H1 (cell line): ENCODE data around the gene VASH1. TPM values are rescaled to one million over a fixed set of nuclear protein-coding genes. Genes with fewer than 3 reads are reported as not detected.

ENCODE experiments used
- CTCF ChIA-PET: fragments of 300-600 bp; sonication (Branson Sonifier 250); formaldehyde crosslinking; loops from one replicate; lab custom pipeline; 2021; ENCODE audit not compliant: partially characterized antibody; lab: Charles Lee
- POLR2A ChIA-PET: fragments of 300-600 bp; sonication (Branson Sonifier 250); formaldehyde crosslinking; loops from one replicate; lab custom pipeline; 2021; ENCODE audit warnings: inconsistent platforms; ENCODE audit not compliant: partially characterized antibody; lab: Charles Lee
- DNase-seq, 2 experiments: peaks; one replicate each; pipeline versions ENCODE4 v3.0.0 to v3.0.0-alpha.2; 2010 to 2022; ENCODE audit warnings: low spot score in 2 of 2, low read depth in 1 of 2, mixed read lengths in 1 of 2
- FAIRE-seq: peaks from 2 replicates; lab custom pipeline; 2011; peaks lifted over from hg19 to GRCh38; lab: Jason Lieb, UNC
- H2AFZ ChIP-seq: 2 replicates; pipeline ENCODE4 v1.8.1; 2012; ENCODE audit warnings: low read length, inconsistent platforms
- H2AK5ac ChIP-seq: 2 replicates; pipeline ENCODE4 v1.6.1; 2013; ENCODE audit warnings: low read depth, low read length
- H2BK120ac ChIP-seq: replicated peaks from 2 replicates; pipeline ENCODE3; 2013; ENCODE audit warnings: low read depth, low read length, inconsistent platforms
- H2BK12ac ChIP-seq: 2 replicates; pipeline ENCODE4 v1.6.1; 2013; ENCODE audit warnings: low read depth, low read length
- H2BK15ac ChIP-seq: 2 replicates; pipeline ENCODE4 v1.6.1; 2013; ENCODE audit warnings: low read length
- H2BK20ac ChIP-seq: 2 replicates; pipeline ENCODE4 v1.6.1; 2013; ENCODE audit warnings: low read length
- H2BK5ac ChIP-seq: 2 replicates; pipeline ENCODE4 v1.6.1; 2013; ENCODE audit warnings: low read depth, low read length
- H3K14ac ChIP-seq: 2 replicates; pipeline ENCODE4 v1.6.1; 2013; ENCODE audit warnings: inconsistent platforms; ENCODE audit not compliant: insufficient read length
- H3K18ac ChIP-seq: 2 replicates; pipeline ENCODE4 v1.6.1; 2013; ENCODE audit warnings: low read length; ENCODE audit errors: extremely low read depth
- H3K23ac ChIP-seq: 2 replicates; pipeline ENCODE4 v1.6.1; 2013; ENCODE audit warnings: inconsistent platforms; ENCODE audit not compliant: insufficient read length
- H3K23me2 ChIP-seq: 2 replicates; pipeline ENCODE4 v1.6.1; 2013; ENCODE audit warnings: low read depth, low read length
- H3K27ac ChIP-seq: 2 replicates; pipeline ENCODE4 v1.6.1; 2011; ENCODE audit warnings: low read depth, low read length, inconsistent platforms
- H3K27me3 ChIP-seq, 4 experiments: replicated peaks in 1 of 4; 1 replicate in 1 of 4; 2 replicates in 3 of 4; pipeline versions ENCODE4 v1.6.1 to v1.8.1; 2011 to 2013; ENCODE audit warnings: low read length in 3 of 4, mild to moderate bottlenecking in 3 of 4, inconsistent platforms in 2 of 4, mixed read lengths in 2 of 4, moderate library complexity in 1 of 4; ENCODE audit not compliant: control insufficient read depth in 3 of 4, insufficient read depth in 3 of 4; ENCODE audit errors: extremely low read depth in 1 of 4
- H3K36me3 ChIP-seq, 4 experiments: 2 replicates each; pipeline versions ENCODE4 v1.6.1 to v1.8.1; 2011 to 2013; ENCODE audit warnings: mild to moderate bottlenecking in 4 of 4, low read length in 3 of 4, moderate library complexity in 2 of 4, control low read depth in 1 of 4, inconsistent platforms in 1 of 4; ENCODE audit not compliant: insufficient read depth in 4 of 4, control insufficient read depth in 2 of 4
- H3K4ac ChIP-seq: replicated peaks from 2 replicates; pipeline ENCODE3; 2013; ENCODE audit warnings: low read length, low read depth, mixed read lengths, inconsistent platforms; ENCODE audit not compliant: insufficient read length
- H3K4me1 ChIP-seq, 4 experiments: replicated peaks in 1 of 4; 1 replicate in 1 of 4; 2 replicates in 3 of 4; pipeline versions ENCODE4 v1.6.1 to v1.8.1; 2011 to 2013; ENCODE audit warnings: low read length in 3 of 4, inconsistent platforms in 2 of 4, mixed read lengths in 1 of 4; ENCODE audit not compliant: insufficient read depth in 4 of 4, control insufficient read depth in 3 of 4
- H3K4me2 ChIP-seq, 2 experiments: 2 replicates each; pipeline versions ENCODE4 v1.6.1 to v1.8.1; 2011 to 2013; ENCODE audit warnings: low read depth in 2 of 2, low read length in 2 of 2, control low read depth in 1 of 2, inconsistent platforms in 1 of 2, mild to moderate bottlenecking in 1 of 2; ENCODE audit not compliant: insufficient read depth in 1 of 2
- H3K4me3 ChIP-seq, 4 experiments: fragments of 200-600, 300-600 bp in 1 of 4; sonication (generic), shearing (Covaris generic), sonication (Bioruptor Twin) in 1 of 4; 2 replicates each; pipeline versions ENCODE4 v1.5.1 to v1.8.1; 2011 to 2016; ENCODE audit warnings: low read length in 4 of 4, low read depth in 3 of 4, control low read depth in 2 of 4, inconsistent platforms in 2 of 4, mild to moderate bottlenecking in 2 of 4, mixed read lengths in 1 of 4, moderate library complexity in 1 of 4; ENCODE audit not compliant: insufficient read depth in 2 of 4; ENCODE audit errors: extremely low read depth in 1 of 4
- H3K56ac ChIP-seq: replicated peaks from 2 replicates; pipeline ENCODE3; 2013; ENCODE audit warnings: low read depth, mild to moderate bottlenecking, mixed read lengths, low read length, inconsistent platforms; ENCODE audit not compliant: insufficient read length
- H3K79me1 ChIP-seq: 2 replicates; pipeline ENCODE4 v1.6.1; 2013; ENCODE audit warnings: low read depth, low read length, control low read depth
- H3K79me2 ChIP-seq, 2 experiments: 2 replicates each; pipeline versions ENCODE4 v1.6.1 to v1.8.1; 2012 to 2013; ENCODE audit warnings: low read length in 2 of 2, mild to moderate bottlenecking in 2 of 2, inconsistent platforms in 1 of 2; ENCODE audit not compliant: insufficient read depth in 2 of 2, control insufficient read depth in 1 of 2
- H3K9ac ChIP-seq, 4 experiments: replicated peaks in 1 of 4; 1 replicate in 1 of 4; 2 replicates in 3 of 4; pipeline versions ENCODE4 v1.6.1 to v1.8.1; 2011 to 2013; ENCODE audit warnings: low read depth in 3 of 4, low read length in 3 of 4, control low read depth in 2 of 4, mild to moderate bottlenecking in 2 of 4, moderate library complexity in 2 of 4, inconsistent platforms in 1 of 4; ENCODE audit errors: extremely low read depth in 1 of 4
- H3K9me3 ChIP-seq, 2 experiments: 2 replicates each; pipeline versions ENCODE4 v1.6.1 to v1.8.1; 2012 to 2013; ENCODE audit warnings: mild to moderate bottlenecking in 2 of 2, moderate library complexity in 2 of 2, control low read depth in 1 of 2, inconsistent platforms in 1 of 2, low read depth in 1 of 2, low read length in 1 of 2, mixed read lengths in 1 of 2; ENCODE audit not compliant: insufficient read depth in 2 of 2
- H4K20me1 ChIP-seq, 2 experiments: replicated peaks in 1 of 2; 2 replicates each; pipeline versions ENCODE3 to v1.8.1; 2011 to 2013; ENCODE audit warnings: inconsistent platforms in 2 of 2, low read length in 2 of 2, mild to moderate bottlenecking in 1 of 2; ENCODE audit not compliant: insufficient read depth in 2 of 2, control insufficient read depth in 1 of 2
- H4K5ac ChIP-seq: 2 replicates; pipeline ENCODE4 v1.6.1; 2013; ENCODE audit warnings: low read length, low read depth, mixed read lengths, inconsistent platforms; ENCODE audit not compliant: insufficient read length
- H4K8ac ChIP-seq: 2 replicates; pipeline ENCODE4 v1.8.0; 2013; ENCODE audit warnings: mild to moderate bottlenecking, moderate library complexity, low read length, inconsistent platforms; ENCODE audit not compliant: insufficient read depth; ENCODE audit errors: extremely low read depth
- H4K91ac ChIP-seq: replicated peaks from 2 replicates; pipeline ENCODE3; 2013; ENCODE audit warnings: low read length, mixed read lengths, inconsistent platforms; ENCODE audit not compliant: insufficient read length
- BCL11A ChIP-seq, 2 experiments: IDR thresholded peaks; one replicate each; pipeline ENCODE4 v1.6.1; 2011; ENCODE audit warnings: low read depth in 2 of 2, low read length in 2 of 2, mild to moderate bottlenecking in 2 of 2
- CHD1 ChIP-seq: IDR thresholded peaks from 2 replicates; pipeline ENCODE4 v1.6.1; 2012; ENCODE audit warnings: low read depth, low read length, improper control_type of control experiment
- FOSL1 ChIP-seq: IDR thresholded peaks from 2 replicates; pipeline ENCODE4 v1.6.1; 2011; ENCODE audit warnings: mild to moderate bottlenecking, low read depth, low read length, moderate library complexity; ENCODE audit not compliant: insufficient read depth
- JUN ChIP-seq: IDR thresholded peaks from 2 replicates; pipeline ENCODE4 v1.6.1; 2011; ENCODE audit warnings: low read depth, mild to moderate bottlenecking, improper control_type of control experiment, low read length
- SP2 ChIP-seq: IDR thresholded peaks from 2 replicates; pipeline ENCODE4 v1.6.1; 2012; ENCODE audit warnings: mild to moderate bottlenecking, low read length, inconsistent platforms
- WGBS, 2 experiments: shearing (Covaris generic) in 1 of 2; methylation state at CpG; one replicate each; pipeline versions ENCODE4 v1.1.6 to v1.1.7; 2013 to 2015; ENCODE audit warnings: low lambda C conversion rate in 2 of 2, mixed read lengths in 2 of 2, inconsistent platforms in 1 of 2, low coverage in 1 of 2, missing lambda C conversion rate in 1 of 2; ENCODE audit not compliant: insufficient replicate concordance in 2 of 2, insufficient coverage in 1 of 2, insufficient read length in 1 of 2; ENCODE audit errors: extremely low coverage in 1 of 2, missing lambda C conversion rate in 1 of 2; 5-methylcytosine and 5-hydroxymethylcytosine counted together
- polyA plus RNA-seq, 7 experiments: library from polyadenylated mRNA; depleted of rRNA in 3 of 7; stranded (reverse) in 5 of 7; unstranded in 2 of 7; fragments of >200 nt in 5 of 7; fragments of 200-250 nt in 2 of 7; gene quantifications; 1 replicate in 5 of 7; 2 replicates in 1 of 7; 4 replicates in 1 of 7; pipeline versions ENCODE4 v1.2.1 to v1.2.3, GENCODE V29; 2011 to 2013; ENCODE audit warnings: missing spikeins in 2 of 7, mixed read lengths in 2 of 7
- total RNA-seq: library from RNA; stranded (reverse); fragmentation: NEBNext Ultra II Directional; extraction: Animal tissue kit (Norgen Biotek cat#: 25700); gene quantifications from 2 replicates; pipeline ENCODE4 v1.2.1, GENCODE V29; 2021

VASH1 gene
- total and polyA plus RNA-seq, 2 of the 8 experiments (the other 6 are each of a cell fraction or from before 2014, with no cell fraction given): 3.1 to 6.4 TPM

DNA sequence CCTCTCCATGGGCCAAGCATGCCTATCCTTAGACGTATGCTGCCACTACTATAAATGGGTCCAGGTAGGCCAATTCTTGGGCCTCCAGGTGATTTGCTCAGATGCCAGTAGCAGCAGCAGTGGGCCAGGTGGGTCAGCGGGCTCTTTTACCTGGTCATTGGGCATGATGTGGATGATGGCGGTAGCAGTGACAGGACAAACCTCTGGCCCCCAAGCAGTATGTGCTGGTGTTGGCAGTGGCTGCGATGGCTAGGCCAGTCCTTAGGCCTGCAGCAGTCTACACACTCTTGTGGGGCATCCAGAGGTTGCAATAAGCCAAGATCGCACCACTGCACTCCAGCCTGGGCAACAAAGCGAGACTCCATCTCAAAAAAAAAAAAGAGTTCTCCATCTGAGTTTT lies 19.1 kb upstream of the VASH1 start:
- H4K91ac ChIP-seq: no peak overlapping the region
- no peak overlapping the region for H3K56ac ChIP-seq
- ChIA-PET CTCF (no interaction called here), POLR2A (no interaction called here)
- no peak overlapping the region for H3K4me3 ChIP-seq
- H2BK12ac ChIP-seq: no peak overlapping the region
- H3K9me3 ChIP-seq: peaks cover 2 to 20% of the 10 kb centered on the region in 2 experiments; a peak in 3 of 4 replicates
- no peak overlapping the region for H2BK15ac ChIP-seq
- FAIRE-seq (no peak), DNase-seq (no peak)
- no peak for TF ChIP-seq BCL11A (IDR thresholded peaks at IDR 0.05; ENCODE audit: low read depth in 2 of 2, low read length in 2 of 2)
- no peak for TF ChIP-seq JUN
- TF ChIP-seq FOSL1: no peak
- no peak for TF ChIP-seq CHD1
- TF ChIP-seq SP2: no peak
- no peak overlapping the region for H4K8ac ChIP-seq
- H2AK5ac ChIP-seq: no peak overlapping the region
- H3K4ac ChIP-seq: no peak overlapping the region
- no peaks in the 10 kb centered on the region for H3K79me2 ChIP-seq
- no peak overlapping the region for H2AFZ ChIP-seq
- no peaks in the 10 kb centered on the region for H3K23me2 ChIP-seq
- no peak overlapping the region for H3K9ac ChIP-seq
- no peaks in the 10 kb centered on the region for H3K36me3 ChIP-seq
- H3K27ac ChIP-seq: no peak overlapping the region
- H2BK5ac ChIP-seq: no peak overlapping the region
- H3K23ac ChIP-seq: no peak overlapping the region
- H3K4me2 ChIP-seq: no peak overlapping the region
- H3K79me1 ChIP-seq: no peaks in the 10 kb centered on the region
- H3K14ac ChIP-seq: no peak overlapping the region
- no peak overlapping the region for H4K5ac ChIP-seq
- H4K20me1 ChIP-seq: no peaks in the 10 kb centered on the region
- WGBS, 2 experiments: 81% methylated on average over 6 of the region's 6 CpGs; no CpG with 5 or more reads in 1 of the 2 experiments
- H2BK120ac ChIP-seq: no peak overlapping the region
- no peak overlapping the region for H2BK20ac ChIP-seq
- H3K27me3 ChIP-seq: no peaks in the 10 kb centered on the region
- H3K4me1 ChIP-seq: no peaks in the 10 kb centered on the region
- no peak overlapping the region for H3K18ac ChIP-seq
